ENCODE results near the gene SLC6A20.

DNA sequence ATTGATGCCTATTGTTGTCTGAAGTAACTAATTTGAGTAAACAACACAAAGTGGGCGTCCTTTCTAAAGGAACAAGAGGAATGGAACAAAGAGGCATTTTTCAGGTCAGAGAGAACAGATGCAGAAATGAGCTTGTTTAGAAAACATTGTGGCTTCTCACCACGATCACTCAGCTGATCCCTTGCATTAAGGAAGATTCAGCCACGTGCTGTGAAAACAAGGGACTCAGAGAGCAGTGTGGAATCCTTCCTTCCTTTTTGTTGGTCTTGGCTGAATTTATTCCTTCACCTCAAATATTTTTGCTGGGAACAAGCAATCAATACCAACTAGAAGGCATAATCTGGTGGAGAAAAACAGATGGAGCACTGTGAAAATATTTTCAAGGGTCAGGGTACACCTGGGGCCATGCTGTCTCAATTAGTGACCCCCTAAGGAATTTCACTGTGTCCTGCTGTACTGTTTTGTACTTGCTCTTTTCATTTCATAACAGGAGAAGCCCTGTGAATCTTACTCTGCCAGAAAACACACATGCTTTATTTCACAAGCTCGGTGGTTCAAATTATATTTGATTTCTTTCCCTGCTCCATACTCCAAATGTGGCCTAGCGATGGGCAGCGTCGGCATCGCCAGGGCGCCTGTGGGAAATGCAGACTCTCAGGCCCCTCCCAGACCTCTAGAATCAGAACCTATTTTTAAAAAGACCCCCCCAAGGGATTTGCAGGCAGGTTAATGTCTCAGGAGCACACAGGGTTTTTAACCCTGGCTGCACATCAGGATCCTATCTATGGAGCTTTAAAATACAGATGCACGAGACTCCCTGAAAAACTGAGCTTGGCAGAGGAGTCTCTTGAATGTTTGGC, 11.6 kb upstream of the SLC6A20 start:
- TF ChIP-seq, protein P1, sequence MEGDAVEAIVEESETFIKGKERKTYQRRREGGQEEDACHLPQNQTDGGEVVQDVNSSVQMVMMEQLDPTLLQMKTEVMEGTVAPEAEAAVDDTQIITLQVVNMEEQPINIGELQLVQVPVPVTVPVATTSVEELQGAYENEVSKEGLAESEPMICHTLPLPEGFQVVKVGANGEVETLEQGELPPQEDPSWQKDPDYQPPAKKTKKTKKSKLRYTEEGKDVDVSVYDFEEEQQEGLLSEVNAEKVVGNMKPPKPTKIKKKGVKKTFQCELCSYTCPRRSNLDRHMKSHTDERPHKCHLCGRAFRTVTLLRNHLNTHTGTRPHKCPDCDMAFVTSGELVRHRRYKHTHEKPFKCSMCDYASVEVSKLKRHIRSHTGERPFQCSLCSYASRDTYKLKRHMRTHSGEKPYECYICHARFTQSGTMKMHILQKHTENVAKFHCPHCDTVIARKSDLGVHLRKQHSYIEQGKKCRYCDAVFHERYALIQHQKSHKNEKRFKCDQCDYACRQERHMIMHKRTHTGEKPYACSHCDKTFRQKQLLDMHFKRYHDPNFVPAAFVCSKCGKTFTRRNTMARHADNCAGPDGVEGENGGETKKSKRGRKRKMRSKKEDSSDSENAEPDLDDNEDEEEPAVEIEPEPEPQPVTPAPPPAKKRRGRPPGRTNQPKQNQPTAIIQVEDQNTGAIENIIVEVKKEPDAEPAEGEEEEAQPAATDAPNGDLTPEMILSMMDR (IDR thresholded peaks at IDR 0.05) = no peak
- TF ChIP-seq POLR2AphosphoS5 (IDR thresholded peaks at IDR 0.05) (no peak), POLR2A (IDR thresholded peaks at IDR 0.05) (no peak)

All from sigmoid colon (tissue), 4 donors.